Suprapubic skin (tissue), 4 donors: ENCODE results near the gene LOXL3. TPM values are rescaled to one million over a fixed set of nuclear protein-coding genes. Genes with fewer than 3 reads are reported as not detected.
A peak's percentile ranks its signal among the peaks of the same experiment; 100 is the strongest.

Experiments used
- DNase-seq, 2 donors: peaks; one replicate each; pipeline ENCODE4 v3.0.0-alpha.2; 2019; ENCODE audit warnings: low spot score in 2 of 2
- H3K27ac ChIP-seq: fragments of 200-600 bp; sonication (generic); one replicate; pipeline ENCODE4 v1.5.1; 2019
- H3K27me3 ChIP-seq: fragments of 200-600 bp; sonication (generic); one replicate; pipeline ENCODE4 v1.5.1; 2019
- H3K36me3 ChIP-seq: fragments of 200-600 bp; sonication (generic); one replicate; pipeline ENCODE4 v1.5.1; 2019
- H3K4me1 ChIP-seq: fragments of 200-600 bp; sonication (generic); one replicate; pipeline ENCODE4 v1.5.1; 2019
- H3K4me3 ChIP-seq: fragments of 200-600 bp; sonication (generic); one replicate; pipeline ENCODE4 v1.5.1; 2019; ENCODE audit warnings: mild to moderate bottlenecking
- H3K9me3 ChIP-seq: fragments of 200-600 bp; sonication (generic); one replicate; pipeline ENCODE4 v1.5.1; 2019
- EP300 ChIP-seq: sonication (generic); formaldehyde crosslinking; IDR thresholded peaks from one replicate; pipeline ENCODE4 v1.6.1; 2017; ENCODE audit warnings: antibody characterized with exemption
- POLR2A ChIP-seq, 2 donors: fragments of 450-650 bp; IDR thresholded peaks; one replicate each; pipeline ENCODE4 v1.6.1; 2017; ENCODE audit warnings: antibody characterized with exemption in 2 of 2, mild to moderate bottlenecking in 2 of 2, moderate library complexity in 2 of 2
- POLR2AphosphoS5 ChIP-seq, 3 donors: sonication (generic); formaldehyde crosslinking; IDR thresholded peaks; one replicate each; pipeline ENCODE4 v1.6.1; 2017; ENCODE audit warnings: antibody characterized with exemption in 3 of 3
- WGBS: methylation state at CpG from one replicate; pipeline ENCODE4 v1.1.5; 2018; 5-methylcytosine and 5-hydroxymethylcytosine counted together
- total RNA-seq, 4 donors: library from RNA; depleted of rRNA; stranded (reverse); fragments of >200 nt; gene quantifications; one replicate each; pipeline ENCODE4 v1.1.0, GENCODE V29; 2016
- TF ChIP-seq, protein P1 (sequence below), 2 donors: fragments of 200-600 bp in 1 of 2; fragments of 450-650 bp in 1 of 2; sonication (generic) in 1 of 2; IDR thresholded peaks; one replicate each; pipeline ENCODE4 v1.5.1; 2016 to 2019; ENCODE audit warnings: antibody characterized with exemption in 2 of 2, mild to moderate bottlenecking in 1 of 2, moderate library complexity in 1 of 2

Gene LOXL3
- total RNA-seq, 4 donors from 2014 or later: 0.23 to 3.8 (median 1.5) TPM

DNA sequence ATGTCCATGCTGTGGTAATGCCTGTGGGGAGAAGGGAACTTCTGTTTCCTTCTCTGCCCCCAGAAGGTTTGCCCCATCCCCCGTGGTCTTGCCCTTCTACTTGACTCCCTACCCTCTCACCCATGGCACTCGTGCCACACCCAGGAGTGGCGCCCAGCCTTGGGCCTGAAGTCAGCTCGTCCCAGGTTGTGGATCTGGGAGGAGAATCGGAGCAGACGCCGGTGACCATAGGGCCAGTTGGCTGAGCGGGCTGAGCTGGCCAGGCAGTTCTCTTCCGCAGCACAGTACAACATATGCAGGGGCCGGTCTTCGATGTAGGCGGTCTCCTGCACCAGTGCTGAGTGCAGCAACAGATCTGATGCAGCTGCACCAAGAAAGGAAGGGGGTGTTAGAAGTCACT is 19.3 kb downstream of the LOXL3 start:
- H3K36me3 ChIP-seq: peaks cover 17% of the 10 kb centered on the region
- no peaks in the 10 kb centered on the region for H3K9me3 ChIP-seq
- no peak for DNase-seq
- H3K4me1 ChIP-seq: peaks cover 14% of the 10 kb centered on the region
- H3K27ac ChIP-seq: no peak overlapping the region
- 77% methylated on average over 12 of the region's 12 CpGs for WGBS
- H3K4me3 ChIP-seq: no peak overlapping the region
- no peaks in the 10 kb centered on the region for H3K27me3 ChIP-seq
- no peak for TF ChIP-seq POLR2A (IDR thresholded peaks at IDR 0.05)
- TF ChIP-seq EP300: no peak
- TF ChIP-seq, protein P1, sequence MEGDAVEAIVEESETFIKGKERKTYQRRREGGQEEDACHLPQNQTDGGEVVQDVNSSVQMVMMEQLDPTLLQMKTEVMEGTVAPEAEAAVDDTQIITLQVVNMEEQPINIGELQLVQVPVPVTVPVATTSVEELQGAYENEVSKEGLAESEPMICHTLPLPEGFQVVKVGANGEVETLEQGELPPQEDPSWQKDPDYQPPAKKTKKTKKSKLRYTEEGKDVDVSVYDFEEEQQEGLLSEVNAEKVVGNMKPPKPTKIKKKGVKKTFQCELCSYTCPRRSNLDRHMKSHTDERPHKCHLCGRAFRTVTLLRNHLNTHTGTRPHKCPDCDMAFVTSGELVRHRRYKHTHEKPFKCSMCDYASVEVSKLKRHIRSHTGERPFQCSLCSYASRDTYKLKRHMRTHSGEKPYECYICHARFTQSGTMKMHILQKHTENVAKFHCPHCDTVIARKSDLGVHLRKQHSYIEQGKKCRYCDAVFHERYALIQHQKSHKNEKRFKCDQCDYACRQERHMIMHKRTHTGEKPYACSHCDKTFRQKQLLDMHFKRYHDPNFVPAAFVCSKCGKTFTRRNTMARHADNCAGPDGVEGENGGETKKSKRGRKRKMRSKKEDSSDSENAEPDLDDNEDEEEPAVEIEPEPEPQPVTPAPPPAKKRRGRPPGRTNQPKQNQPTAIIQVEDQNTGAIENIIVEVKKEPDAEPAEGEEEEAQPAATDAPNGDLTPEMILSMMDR (IDR thresholded peaks at IDR 0.05): no peak
- TF ChIP-seq POLR2AphosphoS5 (IDR thresholded peaks at IDR 0.05): no peak

DNA sequence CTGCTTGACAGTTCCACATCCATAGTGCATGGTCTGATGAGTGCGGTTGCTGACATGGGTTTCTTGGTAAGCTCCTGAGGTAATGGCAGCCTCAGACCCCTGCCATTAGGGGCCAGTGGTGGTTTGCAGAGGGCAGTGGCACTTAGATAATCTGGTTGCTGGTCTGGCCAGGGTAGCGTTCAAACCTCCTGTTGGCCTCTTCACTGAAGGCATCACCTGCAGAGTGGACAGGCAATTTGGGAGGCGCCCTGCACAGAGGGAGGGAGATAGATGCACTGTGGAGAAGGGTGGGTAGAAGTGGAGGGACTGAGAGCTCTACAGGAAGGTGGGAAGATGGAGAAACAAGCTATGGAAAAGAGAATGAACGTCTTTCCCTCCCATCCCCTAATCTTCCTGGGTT is 20.3 kb downstream of the LOXL3 start:
- TF ChIP-seq POLR2AphosphoS5 (IDR thresholded peaks at IDR 0.05): no peak
- no peak for TF ChIP-seq POLR2A (IDR thresholded peaks at IDR 0.05)
- TF ChIP-seq EP300: no peak
- TF ChIP-seq, protein P1 (IDR thresholded peaks at IDR 0.05): no peak
- Histone ChIP-seq H3K27me3 (no peaks in the 10 kb centered on the region), H3K9me3 (no peaks in the 10 kb centered on the region), H3K27ac (no peak overlapping the region), H3K4me3 (no peak overlapping the region), H3K36me3 (peaks cover 17% of the 10 kb centered on the region), H3K4me1 (peaks cover 21% of the 10 kb centered on the region)
- no peak for DNase-seq
- 86% methylated on average over 4 of the region's 4 CpGs for WGBS

DNA sequence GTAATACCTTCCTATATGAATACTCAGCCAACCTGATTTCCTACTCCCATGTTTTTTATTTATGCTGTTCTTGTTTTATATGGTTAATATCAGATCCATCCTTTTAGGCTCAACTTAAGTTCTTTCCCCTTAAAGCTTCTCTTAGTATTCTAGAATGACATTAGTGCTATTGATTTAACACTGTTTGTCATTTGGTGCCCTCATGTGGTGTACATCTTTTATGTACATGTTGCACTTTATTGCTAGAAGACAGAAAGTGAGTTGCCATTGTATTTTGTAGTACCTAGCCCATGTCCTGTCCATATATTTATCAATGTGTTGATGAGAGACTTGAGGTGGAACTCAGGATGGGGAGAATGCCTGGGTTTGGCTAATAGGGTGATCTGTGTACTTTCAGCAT is 21.5 kb downstream of the LOXL3 start:
- H3K27ac ChIP-seq: no peak overlapping the region
- peaks cover 30% of the 10 kb centered on the region for H3K4me1 ChIP-seq
- no peaks in the 10 kb centered on the region for H3K9me3 ChIP-seq
- no peak for DNase-seq
- no peaks in the 10 kb centered on the region for H3K27me3 ChIP-seq
- no peak overlapping the region for H3K4me3 ChIP-seq
- H3K36me3 ChIP-seq: peaks cover 28% of the 10 kb centered on the region
- TF ChIP-seq POLR2AphosphoS5 (IDR thresholded peaks at IDR 0.05): no peak
- TF ChIP-seq POLR2A (IDR thresholded peaks at IDR 0.05): no peak
- TF ChIP-seq, protein P1 (IDR thresholded peaks at IDR 0.05): no peak
- TF ChIP-seq EP300: no peak

DNA sequence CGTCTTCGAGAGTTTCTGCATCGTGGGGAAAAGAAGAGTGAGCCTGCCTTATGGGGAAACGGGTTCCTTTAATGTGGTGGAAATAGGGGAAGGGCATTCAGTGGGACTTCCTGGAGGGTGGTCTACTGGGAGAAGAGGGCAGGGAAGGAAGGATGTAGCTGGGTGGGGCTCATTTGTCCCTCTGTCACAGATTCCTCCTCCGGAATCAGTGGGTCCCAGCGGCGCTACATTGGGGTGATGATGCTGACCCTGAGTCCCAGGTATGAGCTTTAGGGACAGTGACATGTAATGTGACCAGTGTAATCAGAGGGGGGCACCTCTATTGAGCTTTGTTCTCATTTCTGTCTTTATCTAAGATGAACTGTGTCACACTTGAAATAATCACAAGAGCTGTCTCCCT is 22.1 kb downstream of the LOXL3 start:
- H3K36me3 ChIP-seq: peaks cover 34% of the 10 kb centered on the region
- no peak overlapping the region for H3K27ac ChIP-seq
- H3K4me1 ChIP-seq: peaks cover 30% of the 10 kb centered on the region
- WGBS: 83% methylated on average over 7 of the region's 7 CpGs
- DNase-seq: no peak
- no peaks in the 10 kb centered on the region for H3K27me3 ChIP-seq
- no peak overlapping the region for H3K4me3 ChIP-seq
- no peak for TF ChIP-seq EP300
- TF ChIP-seq POLR2AphosphoS5 (IDR thresholded peaks at IDR 0.05): no peak
- TF ChIP-seq POLR2A (IDR thresholded peaks at IDR 0.05): no peak
- TF ChIP-seq, protein P1 (IDR thresholded peaks at IDR 0.05): no peak
- no peaks in the 10 kb centered on the region for H3K9me3 ChIP-seq

DNA sequence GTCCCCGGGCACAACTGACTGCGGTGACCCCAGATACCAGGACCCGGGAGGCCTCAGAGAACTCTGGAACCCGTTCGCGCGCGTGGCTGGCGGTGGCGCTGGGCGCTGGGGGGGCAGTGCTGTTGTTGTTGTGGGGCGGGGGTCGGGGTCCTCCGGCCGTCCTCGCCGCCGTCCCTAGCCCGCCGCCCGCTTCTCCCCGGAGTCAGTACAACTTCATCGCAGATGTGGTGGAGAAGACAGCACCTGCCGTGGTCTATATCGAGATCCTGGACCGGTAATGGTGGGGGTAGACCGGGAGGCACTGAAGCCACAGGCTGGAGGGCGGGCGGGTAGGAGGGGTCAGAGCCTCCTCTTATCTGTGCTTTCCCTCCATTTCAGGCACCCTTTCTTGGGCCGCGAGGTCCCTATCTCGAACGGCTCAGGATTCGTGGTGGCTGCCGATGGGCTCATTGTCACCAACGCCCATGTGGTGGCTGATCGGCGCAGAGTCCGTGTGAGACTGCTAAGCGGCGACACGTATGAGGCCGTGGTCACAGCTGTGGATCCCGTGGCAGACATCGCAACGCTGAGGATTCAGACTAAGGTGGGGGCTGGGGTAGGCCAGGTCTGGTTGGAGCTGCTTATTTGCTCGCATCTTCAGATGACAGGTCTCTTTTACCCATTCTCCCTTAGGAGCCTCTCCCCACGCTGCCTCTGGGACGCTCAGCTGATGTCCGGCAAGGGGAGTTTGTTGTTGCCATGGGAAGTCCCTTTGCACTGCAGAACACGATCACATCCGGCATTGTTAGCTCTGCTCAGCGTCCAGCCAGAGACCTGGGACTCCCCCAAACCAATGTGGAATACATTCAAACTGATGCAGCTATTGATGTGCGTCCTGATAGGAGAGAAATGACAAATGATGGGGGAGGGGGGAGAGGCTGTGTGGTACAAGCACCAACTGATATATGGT is 23.2 kb downstream of the LOXL3 start:
- no peaks in the 10 kb centered on the region for H3K9me3 ChIP-seq
- H3K4me3 ChIP-seq: peak overlapping the region; percentile 80
- peak overlapping the region; percentile 92 for H3K27ac ChIP-seq
- H3K36me3 ChIP-seq: peaks cover 45% of the 10 kb centered on the region
- no peaks in the 10 kb centered on the region for H3K27me3 ChIP-seq
- peaks cover 35% of the 10 kb centered on the region for H3K4me1 ChIP-seq
- peak in 1 of 2 donors; percentile 77 for DNase-seq
- TF ChIP-seq POLR2A (IDR thresholded peaks at IDR 0.05) (no peak), POLR2AphosphoS5 (IDR thresholded peaks at IDR 0.05) (no peak), EP300 (no peak)
- 4% methylated on average over 26 of the region's 54 CpGs for WGBS
